Measurements from ENCODE around the gene GM2A.

The GM2A gene

DNA sequence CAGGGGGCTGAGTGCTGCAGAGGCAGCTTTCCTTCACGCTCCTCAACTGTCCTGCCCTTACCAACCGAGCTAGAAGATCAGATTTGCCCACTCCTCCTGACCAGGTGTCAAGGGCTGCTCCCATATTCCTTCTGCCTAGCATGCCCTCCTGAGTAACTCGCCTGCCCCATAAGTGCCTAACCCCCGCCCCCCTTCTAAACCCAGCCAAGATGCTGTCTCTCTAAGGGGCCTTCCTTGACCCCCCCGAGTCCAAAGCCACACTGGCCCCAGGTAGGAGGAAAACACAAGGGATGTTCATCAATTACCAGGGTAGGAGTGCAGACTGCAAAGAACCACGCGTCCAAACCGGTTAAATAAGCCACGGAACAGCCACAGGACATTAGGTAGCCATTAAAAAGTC lies 33.8 kb upstream of the GM2A start:
- Histone ChIP-seq H3K4me3 (ENCODE audit: low read depth, low read length) (no peak overlapping the region), H3K9me3 (no peaks in the 10 kb centered on the region), H3K36me3 (no peaks in the 10 kb centered on the region), H3K4me1 (no peaks in the 10 kb centered on the region), H3K27me3 (no peaks in the 10 kb centered on the region; the same call in 1 of the 2 replicates)
- TF ChIP-seq, protein P1, sequence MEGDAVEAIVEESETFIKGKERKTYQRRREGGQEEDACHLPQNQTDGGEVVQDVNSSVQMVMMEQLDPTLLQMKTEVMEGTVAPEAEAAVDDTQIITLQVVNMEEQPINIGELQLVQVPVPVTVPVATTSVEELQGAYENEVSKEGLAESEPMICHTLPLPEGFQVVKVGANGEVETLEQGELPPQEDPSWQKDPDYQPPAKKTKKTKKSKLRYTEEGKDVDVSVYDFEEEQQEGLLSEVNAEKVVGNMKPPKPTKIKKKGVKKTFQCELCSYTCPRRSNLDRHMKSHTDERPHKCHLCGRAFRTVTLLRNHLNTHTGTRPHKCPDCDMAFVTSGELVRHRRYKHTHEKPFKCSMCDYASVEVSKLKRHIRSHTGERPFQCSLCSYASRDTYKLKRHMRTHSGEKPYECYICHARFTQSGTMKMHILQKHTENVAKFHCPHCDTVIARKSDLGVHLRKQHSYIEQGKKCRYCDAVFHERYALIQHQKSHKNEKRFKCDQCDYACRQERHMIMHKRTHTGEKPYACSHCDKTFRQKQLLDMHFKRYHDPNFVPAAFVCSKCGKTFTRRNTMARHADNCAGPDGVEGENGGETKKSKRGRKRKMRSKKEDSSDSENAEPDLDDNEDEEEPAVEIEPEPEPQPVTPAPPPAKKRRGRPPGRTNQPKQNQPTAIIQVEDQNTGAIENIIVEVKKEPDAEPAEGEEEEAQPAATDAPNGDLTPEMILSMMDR (IDR thresholded peaks at IDR 0.05; ENCODE audit: low read depth, low read length): no peak
- DNase-seq: no peak

DNA sequence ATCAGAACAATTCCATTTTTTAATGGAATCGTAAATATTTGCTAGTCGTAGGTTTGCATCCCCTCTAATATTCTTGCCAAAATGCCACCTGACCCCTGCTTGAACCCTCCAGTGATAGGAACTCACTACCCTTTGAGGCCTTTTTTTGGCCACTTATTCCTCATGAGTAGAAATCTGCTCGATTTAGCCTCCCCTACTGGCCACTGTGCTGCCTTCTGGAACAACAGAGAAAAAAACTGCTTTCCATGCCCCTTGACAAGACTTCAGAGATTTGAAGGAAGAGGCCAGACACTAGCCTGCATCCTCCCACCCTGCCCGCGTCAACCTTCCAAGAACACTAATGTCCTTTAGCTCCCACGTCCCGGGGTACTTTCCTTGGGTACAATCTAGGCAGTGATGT lies 33.2 kb upstream of the GM2A start:
- no peaks in the 10 kb centered on the region for H3K4me1 ChIP-seq

DNA sequence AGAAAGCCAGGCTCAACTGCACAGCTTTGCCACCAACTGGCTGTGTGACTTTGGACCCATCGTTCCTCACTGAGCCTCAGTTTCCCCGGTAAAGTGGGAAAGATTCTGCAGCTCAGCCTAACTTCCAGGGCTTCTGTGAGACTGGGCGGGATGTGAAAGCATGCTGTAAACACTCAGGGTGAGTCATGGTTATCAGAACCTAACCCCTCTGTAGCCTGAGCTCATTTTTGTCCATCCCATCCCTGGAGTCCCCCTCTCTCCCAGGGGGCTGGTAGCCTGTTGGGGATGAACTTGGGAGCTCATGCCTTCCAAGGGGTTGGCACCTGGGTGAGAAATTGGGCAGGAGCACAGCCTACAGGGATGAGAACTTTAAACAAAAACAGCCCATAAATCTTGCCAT lies 31.4 kb upstream of the GM2A start:
- H3K9me3 ChIP-seq: no peaks in the 10 kb centered on the region
- H3K4me3 ChIP-seq (ENCODE audit: low read depth, low read length): no peak overlapping the region
- DNase-seq: no peak
- no peaks in the 10 kb centered on the region for H3K4me1 ChIP-seq
- TF ChIP-seq, protein P1 (IDR thresholded peaks at IDR 0.05; ENCODE audit: low read depth, low read length): no peak
- H3K36me3 ChIP-seq: no peaks in the 10 kb centered on the region
- H3K27me3 ChIP-seq: no peaks in the 10 kb centered on the region; the same call in 1 of the 2 replicates

More for the DNA sequence above, 33.2 kb upstream of the GM2A start:
- TF ChIP-seq, protein P1 (IDR thresholded peaks at IDR 0.05; ENCODE audit: low read depth, low read length): no peak; the same call in 1 of the 2 replicates
- DNase-seq: no peak
- H3K36me3 ChIP-seq: no peaks in the 10 kb centered on the region
- no peak overlapping the region for H3K4me3 ChIP-seq (ENCODE audit: low read depth, low read length)
- H3K9me3 ChIP-seq: no peaks in the 10 kb centered on the region
- no peaks in the 10 kb centered on the region; the same call in 1 of the 2 replicates for H3K27me3 ChIP-seq

DNA sequence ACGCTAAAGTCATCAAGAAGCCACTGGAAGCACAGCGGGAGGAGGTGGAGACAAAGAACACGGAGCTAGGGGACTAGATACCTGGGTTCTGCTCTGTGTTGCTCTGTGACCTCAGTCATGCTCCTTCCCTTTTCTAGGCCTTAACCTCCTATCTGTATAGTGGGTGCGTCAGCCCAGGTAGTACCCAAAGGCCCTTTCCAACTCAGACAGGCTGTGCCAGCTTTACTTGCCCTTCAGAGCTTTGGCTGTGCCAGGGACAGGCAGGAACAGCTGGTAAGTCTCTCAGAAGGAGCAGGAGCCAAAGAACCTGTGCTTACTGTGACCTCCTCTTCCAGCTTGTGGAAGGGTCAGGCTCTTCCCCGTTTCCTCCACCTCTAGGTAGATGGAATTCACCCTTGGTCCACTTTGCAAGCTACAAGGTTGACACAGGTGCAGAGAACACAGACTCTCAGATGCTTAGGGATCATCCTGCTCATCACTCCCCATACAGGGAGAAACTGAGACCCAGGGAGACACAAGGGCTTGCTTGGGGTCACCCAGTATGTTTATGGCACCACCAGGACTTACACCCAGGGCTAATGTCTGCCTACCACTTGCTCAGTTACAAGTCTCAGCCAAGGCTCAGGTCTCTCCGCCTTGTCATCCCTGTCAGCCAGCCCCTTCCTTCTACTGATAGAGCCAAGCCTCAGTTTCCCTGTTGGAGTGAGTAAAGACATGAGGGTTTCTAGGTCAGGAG lies 30.8 kb upstream of the GM2A start:
- DNase-seq: no peak
- H3K4me3 ChIP-seq (ENCODE audit: low read depth, low read length): no peak overlapping the region
- H3K4me1 ChIP-seq: no peaks in the 10 kb centered on the region
- no peaks in the 10 kb centered on the region for H3K36me3 ChIP-seq
- no peaks in the 10 kb centered on the region; the same call in 1 of the 2 replicates for H3K27me3 ChIP-seq
- no peaks in the 10 kb centered on the region for H3K9me3 ChIP-seq
- TF ChIP-seq, protein P1 (IDR thresholded peaks at IDR 0.05; ENCODE audit: low read depth, low read length): no peak

DNA sequence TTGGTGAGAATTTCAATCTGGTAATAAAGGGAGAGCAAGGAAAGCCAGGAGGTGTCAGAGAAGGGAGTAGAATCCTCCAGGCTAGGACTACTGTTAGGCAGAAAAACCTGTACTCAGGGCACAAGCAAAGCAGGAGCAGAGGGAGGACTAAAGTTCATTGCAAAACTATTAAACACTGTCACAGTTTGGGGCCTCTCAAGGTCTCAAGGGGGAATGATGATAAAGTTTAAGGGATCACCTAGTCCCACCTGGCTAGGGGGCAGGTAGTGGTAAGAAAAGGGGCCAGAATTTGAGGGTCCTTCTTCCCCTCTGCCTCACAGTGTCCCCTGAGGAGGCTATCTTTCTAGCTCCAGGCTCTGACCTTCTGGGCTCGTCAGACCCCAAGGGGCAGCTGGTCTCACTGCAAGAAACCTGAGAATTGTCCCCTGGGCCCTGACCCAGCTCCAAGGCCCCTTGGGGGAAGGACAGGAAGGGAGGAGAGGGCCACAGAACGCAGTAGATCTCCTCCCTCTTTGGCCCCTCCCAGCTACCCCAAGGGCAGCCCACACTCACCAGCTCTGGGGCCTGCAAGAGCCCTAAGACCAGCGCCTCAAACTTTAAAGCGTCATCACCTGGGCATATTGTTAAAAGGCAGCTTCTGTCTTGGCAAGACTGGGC lies 30.1 kb upstream of the GM2A start:
- TF ChIP-seq, protein P1 (IDR thresholded peaks at IDR 0.05; ENCODE audit: low read depth, low read length): no peak
- DNase-seq: no peak
- H3K36me3 ChIP-seq: no peaks in the 10 kb centered on the region
- H3K9me3 ChIP-seq: no peaks in the 10 kb centered on the region
- no peak overlapping the region for H3K4me3 ChIP-seq (ENCODE audit: low read depth, low read length)
- H3K4me1 ChIP-seq: no peaks in the 10 kb centered on the region
- no peaks in the 10 kb centered on the region; the same call in 1 of the 2 replicates for H3K27me3 ChIP-seq
